ENCODE measurements around the gene DDN.

The DDN gene

DNA sequence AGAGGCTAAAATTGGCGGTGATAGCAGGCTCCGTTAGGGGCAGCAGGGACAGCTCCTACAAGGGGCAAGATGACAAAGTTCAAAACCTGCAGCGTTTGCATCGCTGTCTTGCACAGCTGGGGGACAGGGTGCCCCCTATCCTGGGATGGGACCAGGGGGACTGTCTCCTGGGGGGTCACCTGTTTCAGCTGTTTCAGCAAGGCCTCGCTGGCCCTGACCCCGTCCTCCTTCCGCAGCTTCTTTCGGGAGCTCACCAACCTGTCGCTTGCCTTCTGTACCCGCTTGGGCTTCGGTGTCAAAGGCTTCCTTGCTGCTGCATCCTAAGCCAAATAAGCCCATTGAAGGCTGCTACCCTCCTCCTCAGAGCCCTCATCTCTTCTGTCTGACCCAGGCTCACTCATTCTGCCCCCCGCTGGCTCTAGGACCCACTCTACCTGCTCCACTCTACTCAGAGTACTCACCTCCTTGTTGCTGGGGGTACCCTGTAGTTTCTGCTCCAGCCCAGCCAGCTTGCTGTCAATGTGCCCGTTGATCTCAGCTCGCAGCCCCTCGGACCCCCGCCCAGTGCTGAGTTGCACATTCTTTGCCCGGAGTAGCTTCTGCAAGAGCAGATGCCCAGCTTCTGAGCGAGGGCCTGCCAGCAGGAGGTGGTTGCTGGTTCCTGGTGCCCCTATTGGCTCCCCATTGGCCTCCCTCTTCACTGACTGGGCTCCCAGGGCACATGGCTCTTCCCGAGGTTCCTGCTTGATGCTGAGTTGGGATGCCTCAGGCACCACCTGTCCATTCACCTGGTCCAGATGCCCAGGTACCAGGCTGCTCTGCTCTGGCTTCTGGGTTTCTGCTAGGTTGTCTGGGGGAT, 31.8 kb upstream of the DDN start:
- no peak for DNase-seq (ENCODE audit: low read depth, low spot score)
- Histone ChIP-seq H3K9me3 (ENCODE audit: insufficient read depth, low read length) (no peaks in the 10 kb centered on the region), H3K27me3 (ENCODE audit: insufficient read depth, insufficient read length) (no peaks in the 10 kb centered on the region), H3K9ac (ENCODE audit: insufficient read length, low read depth) (no peak overlapping the region), H3K4me3 (ENCODE audit: insufficient read length, low read depth) (no peak overlapping the region), H3K36me3 (ENCODE audit: insufficient read depth, insufficient read length, low read length) (peaks cover 98% of the 10 kb centered on the region), H3K4me1 (ENCODE audit: insufficient read depth, insufficient read length) (no peaks in the 10 kb centered on the region)
- TF ChIP-seq ZNF274 (IDR thresholded peaks at IDR 0.05; ENCODE audit: low read depth, low read length): no peak
- TF ChIP-seq YY1 (IDR thresholded peaks at IDR 0.05; ENCODE audit: insufficient read depth, insufficient read length): no peak
- TF ChIP-seq SUZ12 (IDR thresholded peaks at IDR 0.05; ENCODE audit: extremely low read depth, insufficient read depth, insufficient read length): no peak

DNA sequence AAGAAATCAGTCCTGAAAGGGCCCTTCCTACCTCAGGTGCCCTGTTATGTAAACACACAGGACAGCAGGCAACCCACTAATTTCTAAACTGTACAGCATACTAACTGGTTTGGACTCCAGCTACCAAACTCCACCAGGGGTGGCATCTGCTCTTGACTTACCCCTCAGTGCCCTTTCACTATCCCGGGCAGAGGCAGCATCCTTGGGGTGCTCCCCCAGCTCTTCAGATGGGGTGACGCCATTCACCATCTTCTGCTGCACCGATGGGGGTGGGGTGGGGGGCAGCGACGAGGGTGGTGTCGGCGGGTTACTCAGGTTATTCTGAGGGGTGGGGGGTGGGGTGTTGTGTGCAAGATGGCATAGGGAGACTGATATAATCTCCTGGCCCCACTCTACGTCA, 30.9 kb upstream of the DDN start:
- H3K9me3 ChIP-seq (ENCODE audit: insufficient read depth, low read length): no peaks in the 10 kb centered on the region
- peaks cover 100% of the 10 kb centered on the region for H3K36me3 ChIP-seq (ENCODE audit: insufficient read depth, insufficient read length, low read length)
- H3K4me1 ChIP-seq (ENCODE audit: insufficient read depth, insufficient read length): no peaks in the 10 kb centered on the region
- no peak overlapping the region for H3K4me3 ChIP-seq (ENCODE audit: insufficient read length, low read depth)
- H3K27me3 ChIP-seq (ENCODE audit: insufficient read depth, insufficient read length): no peaks in the 10 kb centered on the region
- DNase-seq (ENCODE audit: low read depth, low spot score): no peak
- TF ChIP-seq ZNF274 (IDR thresholded peaks at IDR 0.05; ENCODE audit: low read depth, low read length): no peak
- no peak for TF ChIP-seq YY1 (IDR thresholded peaks at IDR 0.05; ENCODE audit: insufficient read depth, insufficient read length)
- no peak for TF ChIP-seq SUZ12 (IDR thresholded peaks at IDR 0.05; ENCODE audit: extremely low read depth, insufficient read depth, insufficient read length)
- no peak overlapping the region for H3K9ac ChIP-seq (ENCODE audit: insufficient read length, low read depth)

- TF ChIP-seq SUZ12 (IDR thresholded peaks at IDR 0.05; ENCODE audit: extremely low read depth, insufficient read depth, insufficient read length): no peak
- Histone ChIP-seq H3K36me3 (ENCODE audit: insufficient read depth, insufficient read length, low read length) (peaks cover 100% of the 10 kb centered on the region), H3K4me3 (ENCODE audit: insufficient read length, low read depth) (no peak overlapping the region), H3K9me3 (ENCODE audit: insufficient read depth, low read length) (no peaks in the 10 kb centered on the region), H3K27me3 (ENCODE audit: insufficient read depth, insufficient read length) (no peaks in the 10 kb centered on the region), H3K4me1 (ENCODE audit: insufficient read depth, insufficient read length) (no peaks in the 10 kb centered on the region), H3K9ac (ENCODE audit: insufficient read length, low read depth) (no peak overlapping the region)
- no peak for DNase-seq (ENCODE audit: low read depth, low spot score)
These were observed 29.6 kb upstream of the DDN start for GRCh38 chr12:49028666-49029275.

- H3K27me3 ChIP-seq (ENCODE audit: insufficient read depth, insufficient read length): no peaks in the 10 kb centered on the region
- H3K9ac ChIP-seq (ENCODE audit: insufficient read length, low read depth): no peak overlapping the region
- H3K9me3 ChIP-seq (ENCODE audit: insufficient read depth, low read length): no peaks in the 10 kb centered on the region
- TF ChIP-seq YY1 (IDR thresholded peaks at IDR 0.05; ENCODE audit: insufficient read depth, insufficient read length) (no peak), ZNF274 (IDR thresholded peaks at IDR 0.05; ENCODE audit: low read depth, low read length) (no peak), SUZ12 (IDR thresholded peaks at IDR 0.05; ENCODE audit: extremely low read depth, insufficient read depth, insufficient read length) (no peak)
- H3K36me3 ChIP-seq (ENCODE audit: insufficient read depth, insufficient read length, low read length): peaks cover 100% of the 10 kb centered on the region
- no peak for DNase-seq (ENCODE audit: low read depth, low spot score)
- H3K4me1 ChIP-seq (ENCODE audit: insufficient read depth, insufficient read length): no peaks in the 10 kb centered on the region
- H3K4me3 ChIP-seq (ENCODE audit: insufficient read length, low read depth): no peak overlapping the region
These were observed 28.8 kb upstream of the DDN start for GRCh38 chr12:49027846-49028555.

GRCh38 chr12:49026678-49027480, 27.7 kb upstream of the DDN start:
- H3K9me3 ChIP-seq (ENCODE audit: insufficient read depth, low read length): no peaks in the 10 kb centered on the region
- no peaks in the 10 kb centered on the region for H3K27me3 ChIP-seq (ENCODE audit: insufficient read depth, insufficient read length)
- H3K4me3 ChIP-seq (ENCODE audit: insufficient read length, low read depth): no peak overlapping the region
- DNase-seq (ENCODE audit: low read depth, low spot score): no peak
- H3K36me3 ChIP-seq (ENCODE audit: insufficient read depth, insufficient read length, low read length): peaks cover 100% of the 10 kb centered on the region
- TF ChIP-seq YY1 (IDR thresholded peaks at IDR 0.05; ENCODE audit: insufficient read depth, insufficient read length) (no peak), ZNF274 (IDR thresholded peaks at IDR 0.05; ENCODE audit: low read depth, low read length) (no peak), SUZ12 (IDR thresholded peaks at IDR 0.05; ENCODE audit: extremely low read depth, insufficient read depth, insufficient read length) (no peak)
- no peaks in the 10 kb centered on the region for H3K4me1 ChIP-seq (ENCODE audit: insufficient read depth, insufficient read length)
- no peak overlapping the region for H3K9ac ChIP-seq (ENCODE audit: insufficient read length, low read depth)

GRCh38 chr12:49026101-49026500, 26.9 kb upstream of the DDN start:
- H3K36me3 ChIP-seq (ENCODE audit: insufficient read depth, insufficient read length, low read length): peaks cover 100% of the 10 kb centered on the region
- H3K27me3 ChIP-seq (ENCODE audit: insufficient read depth, insufficient read length): no peaks in the 10 kb centered on the region
- H3K4me3 ChIP-seq (ENCODE audit: insufficient read length, low read depth): no peak overlapping the region
- TF ChIP-seq SUZ12 (IDR thresholded peaks at IDR 0.05; ENCODE audit: extremely low read depth, insufficient read depth, insufficient read length): no peak
- TF ChIP-seq YY1 (IDR thresholded peaks at IDR 0.05; ENCODE audit: insufficient read depth, insufficient read length): no peak
- no peak for TF ChIP-seq ZNF274 (IDR thresholded peaks at IDR 0.05; ENCODE audit: low read depth, low read length)
- no peak for DNase-seq (ENCODE audit: low read depth, low spot score)
- H3K9me3 ChIP-seq (ENCODE audit: insufficient read depth, low read length): no peaks in the 10 kb centered on the region
- H3K4me1 ChIP-seq (ENCODE audit: insufficient read depth, insufficient read length): no peaks in the 10 kb centered on the region
- H3K9ac ChIP-seq (ENCODE audit: insufficient read length, low read depth): no peak overlapping the region

Measured in NT2/D1 (cell line).